Peyer's patch (tissue), 4 donors: ENCODE results near the gene ZKSCAN2. TPM values are rescaled to one million over a fixed set of nuclear protein-coding genes. Genes with fewer than 3 reads are reported as not detected.

Experiments used
- DNase-seq, 3 donors: peaks; one replicate each; pipeline ENCODE4 v3.0.0-alpha.2; 2017 to 2019
- H3K27ac ChIP-seq, 4 donors: fragments of 200-600 bp; sonication (generic); one replicate each; pipeline ENCODE4 v1.5.1; 2016 to 2019
- H3K27me3 ChIP-seq, 2 donors: fragments of 200-600 bp; sonication (generic); one replicate each; pipeline ENCODE4 v1.5.1; 2019
- H3K36me3 ChIP-seq, 3 donors: fragments of 200-600 bp; sonication (generic); one replicate each; pipeline ENCODE4 v1.5.1; 2016 to 2019
- H3K4me1 ChIP-seq, 4 donors: fragments of 200-600 bp; sonication (generic); one replicate each; pipeline ENCODE4 v1.5.1; 2016 to 2019
- H3K4me3 ChIP-seq, 4 donors: fragments of 200-600 bp; sonication (generic); 1 replicate in 3 of 4; 2 replicates in 1 of 4; pipeline ENCODE4 v1.5.1; 2016 to 2019; ENCODE audit warnings: mild to moderate bottlenecking in 1 of 4
- H3K9me3 ChIP-seq, 4 donors: fragments of 200-600 bp; sonication (generic); one replicate each; pipeline ENCODE4 v1.5.1; 2016 to 2019; ENCODE audit warnings: mild to moderate bottlenecking in 1 of 4
- POLR2A ChIP-seq, 2 donors: fragments of 450-650 bp; IDR thresholded peaks; one replicate each; pipeline ENCODE4 v1.5.1; 2017; ENCODE audit warnings: antibody characterized with exemption in 2 of 2, mild to moderate bottlenecking in 2 of 2, moderate library complexity in 2 of 2
- total RNA-seq, 4 donors: library from RNA; depleted of rRNA; stranded (reverse); fragments of >200 nt; gene quantifications; one replicate each; pipeline ENCODE4 v1.1.0, GENCODE V29; 2016
- TF ChIP-seq, protein P1 (sequence below), 6 experiments: fragments of 450-650 bp in 4 of 6; fragments of 200-600 bp in 2 of 6; sonication (generic) in 1 of 6; IDR thresholded peaks; one replicate each; pipeline ENCODE4 v1.5.1; 2017 to 2019; ENCODE audit warnings: antibody characterized with exemption in 6 of 6, mild to moderate bottlenecking in 3 of 6, moderate library complexity in 1 of 6

Gene ZKSCAN2
- total RNA-seq, 4 donors from 2014 or later: 2.4 to 4.0 (median 3.0) TPM

DNA sequence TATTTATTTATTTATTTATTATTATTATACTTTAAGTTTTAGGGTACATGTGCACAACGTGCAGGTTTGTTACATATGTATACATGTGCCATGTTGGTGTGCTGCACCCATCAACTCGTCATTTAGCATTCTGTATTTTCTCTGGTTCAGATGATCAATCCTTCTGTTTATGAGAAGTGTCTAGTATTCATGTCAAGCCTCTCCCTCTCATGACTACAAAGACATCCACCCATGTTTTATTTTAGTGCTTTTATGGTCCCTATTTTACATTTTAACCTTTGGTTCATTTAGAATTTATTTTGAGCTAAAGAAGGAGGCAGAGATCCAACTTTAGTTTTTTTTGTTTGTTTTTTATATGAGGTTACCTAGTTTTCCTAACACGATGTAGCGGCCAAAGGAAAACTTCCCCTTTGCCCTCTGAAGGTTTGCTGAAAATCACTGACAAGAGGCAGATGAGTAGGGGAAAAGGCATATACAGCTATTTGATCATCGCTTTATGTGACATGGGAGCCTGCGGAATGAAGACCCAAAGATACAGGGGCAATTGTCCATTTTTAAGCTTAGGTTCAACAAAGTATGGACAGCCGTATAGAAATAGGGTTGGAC, 63.3 kb downstream of the ZKSCAN2 start:
- Histone ChIP-seq H3K27me3 (no peaks in the 10 kb centered on the region), H3K36me3 (no peaks in the 10 kb centered on the region), H3K27ac (no peak overlapping the region), H3K4me1 (no peaks in the 10 kb centered on the region), H3K4me3 (no peak overlapping the region), H3K9me3 (no peaks in the 10 kb centered on the region)
- DNase-seq: no peak
- no peak for TF ChIP-seq POLR2A (IDR thresholded peaks at IDR 0.05)

DNA sequence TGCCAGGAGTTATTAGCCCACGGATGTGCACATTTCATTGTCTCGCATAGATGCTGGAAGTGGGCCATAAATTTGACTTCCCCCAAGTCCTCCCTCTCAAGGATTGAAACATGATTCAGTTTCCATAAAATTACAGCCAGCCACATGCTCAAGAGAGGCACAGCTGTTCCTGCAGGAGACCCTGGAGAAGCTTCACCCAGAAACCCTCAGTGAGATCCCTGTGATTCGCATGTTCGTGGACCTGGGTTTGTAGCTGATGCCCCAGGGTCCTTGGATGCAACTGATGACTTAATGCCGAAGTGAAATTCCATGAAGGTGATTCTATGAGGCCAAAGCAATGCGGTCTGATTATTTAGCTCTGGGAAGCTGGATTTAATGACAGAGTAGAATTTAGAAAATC, 65.5 kb downstream of the ZKSCAN2 start:
- no peaks in the 10 kb centered on the region for H3K36me3 ChIP-seq
- no peaks in the 10 kb centered on the region for H3K27me3 ChIP-seq
- no peaks in the 10 kb centered on the region for H3K9me3 ChIP-seq
- no peaks in the 10 kb centered on the region for H3K4me1 ChIP-seq
- TF ChIP-seq, protein P1, sequence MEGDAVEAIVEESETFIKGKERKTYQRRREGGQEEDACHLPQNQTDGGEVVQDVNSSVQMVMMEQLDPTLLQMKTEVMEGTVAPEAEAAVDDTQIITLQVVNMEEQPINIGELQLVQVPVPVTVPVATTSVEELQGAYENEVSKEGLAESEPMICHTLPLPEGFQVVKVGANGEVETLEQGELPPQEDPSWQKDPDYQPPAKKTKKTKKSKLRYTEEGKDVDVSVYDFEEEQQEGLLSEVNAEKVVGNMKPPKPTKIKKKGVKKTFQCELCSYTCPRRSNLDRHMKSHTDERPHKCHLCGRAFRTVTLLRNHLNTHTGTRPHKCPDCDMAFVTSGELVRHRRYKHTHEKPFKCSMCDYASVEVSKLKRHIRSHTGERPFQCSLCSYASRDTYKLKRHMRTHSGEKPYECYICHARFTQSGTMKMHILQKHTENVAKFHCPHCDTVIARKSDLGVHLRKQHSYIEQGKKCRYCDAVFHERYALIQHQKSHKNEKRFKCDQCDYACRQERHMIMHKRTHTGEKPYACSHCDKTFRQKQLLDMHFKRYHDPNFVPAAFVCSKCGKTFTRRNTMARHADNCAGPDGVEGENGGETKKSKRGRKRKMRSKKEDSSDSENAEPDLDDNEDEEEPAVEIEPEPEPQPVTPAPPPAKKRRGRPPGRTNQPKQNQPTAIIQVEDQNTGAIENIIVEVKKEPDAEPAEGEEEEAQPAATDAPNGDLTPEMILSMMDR (IDR thresholded peaks at IDR 0.05): no peak
- no peak for TF ChIP-seq POLR2A (IDR thresholded peaks at IDR 0.05)
- H3K27ac ChIP-seq: no peak overlapping the region
- H3K4me3 ChIP-seq: no peak overlapping the region
- DNase-seq: no peak

DNA sequence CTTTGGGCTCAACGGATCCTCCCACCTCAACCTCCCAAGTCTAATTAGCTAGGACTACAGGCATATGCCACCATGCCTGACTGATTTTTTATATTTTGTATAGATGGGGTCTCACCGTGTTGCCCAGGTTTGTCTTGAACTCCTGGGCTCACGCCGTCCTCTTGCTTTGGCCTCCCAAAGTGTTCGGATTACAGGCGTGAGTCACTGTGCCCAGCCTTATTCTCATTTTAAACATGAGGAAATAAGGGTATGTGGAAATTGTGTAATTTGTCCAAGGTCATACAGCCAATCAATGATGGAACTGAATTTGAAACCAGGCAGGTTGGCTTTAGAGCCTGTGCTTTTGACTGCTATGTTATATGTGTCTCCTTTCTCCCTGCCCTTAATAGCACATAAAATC, 68.3 kb downstream of the ZKSCAN2 start:
- DNase-seq: no peak
- Histone ChIP-seq H3K36me3 (no peaks in the 10 kb centered on the region), H3K27ac (no peak overlapping the region), H3K9me3 (no peaks in the 10 kb centered on the region), H3K4me3 (no peak overlapping the region), H3K4me1 (no peaks in the 10 kb centered on the region), H3K27me3 (no peaks in the 10 kb centered on the region)
- TF ChIP-seq, protein P1 (IDR thresholded peaks at IDR 0.05): no peak
- TF ChIP-seq POLR2A (IDR thresholded peaks at IDR 0.05): no peak

DNA sequence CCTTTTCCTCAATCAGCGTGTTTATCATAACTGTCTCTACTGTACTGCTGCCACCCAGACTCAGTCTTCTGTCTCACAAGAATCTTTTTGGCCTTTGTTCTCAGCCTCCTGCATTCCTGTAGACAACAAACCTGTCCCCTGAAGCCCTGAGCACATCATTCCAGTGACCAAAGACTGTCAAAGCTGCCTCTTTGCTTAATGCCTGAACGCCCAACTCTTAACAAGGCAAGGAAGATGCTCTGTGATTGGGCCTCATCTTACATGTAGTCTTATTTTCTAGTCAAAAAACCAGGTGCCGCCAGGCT, 70.2 kb downstream of the ZKSCAN2 start:
- DNase-seq: no peak
- H3K9me3 ChIP-seq: no peaks in the 10 kb centered on the region
- TF ChIP-seq, protein P1 (IDR thresholded peaks at IDR 0.05): no peak
- TF ChIP-seq POLR2A (IDR thresholded peaks at IDR 0.05): no peak
- H3K4me1 ChIP-seq: no peaks in the 10 kb centered on the region
- H3K4me3 ChIP-seq: no peak overlapping the region
- H3K27ac ChIP-seq: no peak overlapping the region
- no peaks in the 10 kb centered on the region for H3K27me3 ChIP-seq
- H3K36me3 ChIP-seq: no peaks in the 10 kb centered on the region

Other genes starting within 250 kb of the ZKSCAN2 start
- 100 to 1,000 TPM in 3 of 4 donors, 10 to 100 TPM in 1; 75.9 to 181 (median 136) TPM for gene ARHGAP17, start 242.5 kb downstream of the ZKSCAN2 start, total RNA-seq
- gene LCMT1, start 146.1 kb downstream of the ZKSCAN2 start, total RNA-seq: 10 to 100 TPM; 10.7 to 56.9 (median 34.4) TPM
- gene AQP8, start 40.9 kb downstream of the ZKSCAN2 start, total RNA-seq: not detected